ENCODE measurements around the gene PRKCG. TPM values are rescaled to one million over a fixed set of nuclear protein-coding genes. Genes with fewer than 3 reads are reported as not detected.

Gene PRKCG
- total RNA-seq, 1 experiment from 2014 or later = 5.9 TPM

DNA sequence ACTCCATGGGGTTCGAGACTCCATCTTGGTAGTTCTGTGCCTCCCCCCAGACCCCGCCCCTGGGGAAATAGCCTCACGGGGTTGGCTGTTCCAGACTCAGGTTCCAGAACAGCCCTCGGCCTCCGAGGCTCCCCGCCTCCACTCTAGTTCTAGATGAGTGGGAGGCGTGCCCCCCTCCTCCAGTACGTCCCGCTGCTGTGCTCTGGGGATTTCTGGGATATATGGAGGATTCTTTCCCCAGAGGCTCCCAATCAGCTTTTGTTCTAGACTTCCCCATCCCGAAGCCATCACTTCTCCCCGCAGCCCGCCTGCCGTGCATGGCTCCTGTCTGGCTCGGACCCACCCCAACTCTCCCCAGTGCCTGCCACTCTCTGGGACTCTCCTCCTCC, 25.2 kb downstream of the PRKCG start:
- Histone ChIP-seq H3K36me3 (ENCODE audit: low read depth) (no peaks in the 10 kb centered on the region), H3K4me2 (no peak overlapping the region), H3F3A (ENCODE audit: insufficient read depth, low read depth) (peaks cover 25% of the 10 kb centered on the region; the same call in 1 of the 2 replicates), H3K9me3 (ENCODE audit: insufficient read depth, low read depth) (no peaks in the 10 kb centered on the region), H3K4me1 (replicated peaks; ENCODE audit: insufficient read depth) (peaks cover 23% of the 10 kb centered on the region), H2AFZ (no peak overlapping the region), H4K20me1 (ENCODE audit: insufficient read depth) (no peaks in the 10 kb centered on the region), H3K27me3 (ENCODE audit: insufficient read depth, low read depth) (peaks cover 22% of the 10 kb centered on the region), H3K9me2 (ENCODE audit: insufficient read depth) (no peaks in the 10 kb centered on the region), H3K4me3 (no peak overlapping the region), H3K27ac (no peak overlapping the region), H3K79me2 (ENCODE audit: low read depth) (no peaks in the 10 kb centered on the region)
- no peak for TF ChIP-seq EZH2 (IDR thresholded peaks at IDR 0.05; ENCODE audit: low read depth)
- TF ChIP-seq, protein P1, sequence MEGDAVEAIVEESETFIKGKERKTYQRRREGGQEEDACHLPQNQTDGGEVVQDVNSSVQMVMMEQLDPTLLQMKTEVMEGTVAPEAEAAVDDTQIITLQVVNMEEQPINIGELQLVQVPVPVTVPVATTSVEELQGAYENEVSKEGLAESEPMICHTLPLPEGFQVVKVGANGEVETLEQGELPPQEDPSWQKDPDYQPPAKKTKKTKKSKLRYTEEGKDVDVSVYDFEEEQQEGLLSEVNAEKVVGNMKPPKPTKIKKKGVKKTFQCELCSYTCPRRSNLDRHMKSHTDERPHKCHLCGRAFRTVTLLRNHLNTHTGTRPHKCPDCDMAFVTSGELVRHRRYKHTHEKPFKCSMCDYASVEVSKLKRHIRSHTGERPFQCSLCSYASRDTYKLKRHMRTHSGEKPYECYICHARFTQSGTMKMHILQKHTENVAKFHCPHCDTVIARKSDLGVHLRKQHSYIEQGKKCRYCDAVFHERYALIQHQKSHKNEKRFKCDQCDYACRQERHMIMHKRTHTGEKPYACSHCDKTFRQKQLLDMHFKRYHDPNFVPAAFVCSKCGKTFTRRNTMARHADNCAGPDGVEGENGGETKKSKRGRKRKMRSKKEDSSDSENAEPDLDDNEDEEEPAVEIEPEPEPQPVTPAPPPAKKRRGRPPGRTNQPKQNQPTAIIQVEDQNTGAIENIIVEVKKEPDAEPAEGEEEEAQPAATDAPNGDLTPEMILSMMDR (conservative IDR thresholded peaks at IDR 0.05) = no peak
- no peak for DNase-seq
- CTCF ChIA-PET = no interaction called here
- BruUV-seq (replicated peaks) = no TSS peak
- POLR2A ChIA-PET (ENCODE audit: unreplicated experiment) = no interaction called here
- intact Hi-C loops (cut with micrococcal nuclease; ENCODE audit: unreplicated experiment) = loop anchor here (5.0 kb wide), 1 partner anchor 115 kb away; no protein-coding TSS in a partner anchor

DNA sequence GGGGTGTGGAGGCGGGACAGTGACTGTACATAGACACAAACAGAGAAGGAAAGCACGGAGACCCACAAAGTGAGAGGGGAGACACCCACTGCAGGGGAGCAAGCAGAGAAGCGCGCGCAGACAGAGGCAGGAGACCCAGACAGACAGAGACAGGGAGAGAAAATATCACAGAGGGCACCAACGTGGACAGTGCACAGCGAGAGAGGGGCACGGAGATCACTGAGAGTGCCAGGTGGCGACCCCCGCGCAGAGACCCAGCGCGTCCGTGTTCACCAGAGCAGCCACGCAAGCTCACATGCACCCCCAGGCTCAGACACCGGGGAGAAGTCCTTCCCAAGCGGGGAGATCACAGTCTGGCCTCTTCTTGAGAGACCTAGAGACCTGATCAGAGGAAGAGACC, 25.7 kb downstream of the PRKCG start:
- POLR2A ChIA-PET (ENCODE audit: unreplicated experiment) = no interaction called here
- CTCF ChIA-PET = no interaction called here
- no peak for TF ChIP-seq EZH2 (IDR thresholded peaks at IDR 0.05; ENCODE audit: low read depth)
- TF ChIP-seq, protein P1 (conservative IDR thresholded peaks at IDR 0.05) = no peak
- no peak overlapping the region for H3K4me2 ChIP-seq
- H3F3A ChIP-seq (ENCODE audit: insufficient read depth, low read depth) = peaks cover 25% of the 10 kb centered on the region; the same call in 1 of the 2 replicates
- H3K4me1 ChIP-seq (replicated peaks; ENCODE audit: insufficient read depth) = peaks cover 23% of the 10 kb centered on the region
- H3K9me3 ChIP-seq (ENCODE audit: insufficient read depth, low read depth) = no peaks in the 10 kb centered on the region
- peaks cover 22% of the 10 kb centered on the region for H3K27me3 ChIP-seq (ENCODE audit: insufficient read depth, low read depth)
- BruUV-seq (replicated peaks) = no TSS peak
- DNase-seq = no peak
- H3K9me2 ChIP-seq (ENCODE audit: insufficient read depth) = no peaks in the 10 kb centered on the region
- H2AFZ ChIP-seq = no peak overlapping the region
- H3K27ac ChIP-seq = no peak overlapping the region
- intact Hi-C loops (cut with micrococcal nuclease; ENCODE audit: unreplicated experiment) = loop anchor here (5.0 kb wide), 1 partner anchor 115 kb away; no protein-coding TSS in a partner anchor
- H3K79me2 ChIP-seq (ENCODE audit: low read depth) = no peaks in the 10 kb centered on the region
- H3K36me3 ChIP-seq (ENCODE audit: low read depth) = no peaks in the 10 kb centered on the region
- no peaks in the 10 kb centered on the region for H4K20me1 ChIP-seq (ENCODE audit: insufficient read depth)
- H3K4me3 ChIP-seq = no peak overlapping the region

DNA sequence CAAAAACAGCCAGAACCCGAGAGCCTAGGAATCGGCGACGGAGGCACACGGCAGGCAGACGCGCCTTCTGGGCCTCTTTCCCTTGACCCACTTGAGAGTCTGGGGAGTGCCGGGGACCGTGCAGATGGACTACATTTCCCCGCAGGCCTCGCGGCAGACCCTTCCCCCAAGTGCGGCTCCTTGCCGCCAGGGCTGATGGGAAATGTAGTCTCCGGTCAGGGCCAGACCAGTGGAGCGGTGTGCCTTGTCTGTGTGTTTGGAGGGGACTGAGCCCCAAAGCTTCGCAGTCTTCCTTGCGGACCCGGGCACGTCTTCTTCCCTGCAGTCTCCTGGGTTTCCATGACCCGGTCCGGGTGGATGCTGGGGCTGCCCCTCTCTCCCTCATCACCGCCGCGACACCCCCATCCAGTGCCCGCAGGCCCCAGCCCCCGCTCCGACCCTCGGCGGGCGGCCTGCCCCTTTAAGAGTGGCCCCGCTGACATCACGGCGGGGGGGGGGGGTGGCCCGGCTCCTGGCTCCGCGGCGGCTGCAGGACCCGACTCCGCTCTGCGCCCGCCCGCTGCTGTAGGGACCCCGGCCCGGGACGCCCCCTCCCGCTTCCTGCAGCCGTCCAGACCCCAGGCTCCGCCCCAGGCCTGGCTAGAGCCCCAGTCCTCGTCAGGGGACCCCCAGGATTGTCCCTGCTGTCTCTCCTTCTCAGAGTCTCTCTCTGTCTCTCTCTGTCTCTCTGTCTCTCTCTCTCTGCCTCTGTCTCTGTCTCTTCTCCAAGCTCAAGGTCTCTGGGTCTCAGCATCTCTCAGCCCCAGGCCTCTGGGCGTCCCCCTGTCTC, 26.3 kb downstream of the PRKCG start:
- intact Hi-C loops (cut with micrococcal nuclease; ENCODE audit: unreplicated experiment) = loop anchor here (5.0 kb wide), 1 partner anchor 114 kb away; no protein-coding TSS in a partner anchor
- POLR2A ChIA-PET (ENCODE audit: unreplicated experiment) = no interaction called here
- no peak overlapping the region for H3K4me2 ChIP-seq
- H3K4me1 ChIP-seq (replicated peaks; ENCODE audit: insufficient read depth) = peaks cover 23% of the 10 kb centered on the region
- no peaks in the 10 kb centered on the region for H3K9me2 ChIP-seq (ENCODE audit: insufficient read depth)
- CTCF ChIA-PET = no interaction called here
- peak in 1 of 2 experiments; percentile 31 for DNase-seq
- no peak for TF ChIP-seq EZH2 (IDR thresholded peaks at IDR 0.05; ENCODE audit: low read depth)
- TF ChIP-seq, protein P1 (conservative IDR thresholded peaks at IDR 0.05) = no peak
- no peak overlapping the region for H3K4me3 ChIP-seq
- no peak overlapping the region for H2AFZ ChIP-seq
- no TSS peak for BruUV-seq (replicated peaks)
- no peaks in the 10 kb centered on the region for H4K20me1 ChIP-seq (ENCODE audit: insufficient read depth)
- H3K79me2 ChIP-seq (ENCODE audit: low read depth) = no peaks in the 10 kb centered on the region
- H3K9me3 ChIP-seq (ENCODE audit: insufficient read depth, low read depth) = no peaks in the 10 kb centered on the region
- H3K36me3 ChIP-seq (ENCODE audit: low read depth) = no peaks in the 10 kb centered on the region
- peaks cover 22% of the 10 kb centered on the region for H3K27me3 ChIP-seq (ENCODE audit: insufficient read depth, low read depth)
- H3K27ac ChIP-seq = no peak overlapping the region
- H3F3A ChIP-seq (ENCODE audit: insufficient read depth, low read depth) = peaks cover 25% of the 10 kb centered on the region; the same call in 1 of the 2 replicates
